T-helper 1 cell treated with Interleukin-12 subunit alpha and Interleukin-12 subunit beta and Interleukin-4 antibody, amounts not matched to agents 30 μg/mL and 1 μg/mL, for 36 hours (primary cell): ENCODE measurements around the gene SULT1C3.

Experiments
- H3K27ac Mint-ChIP-seq: one replicate; pipeline ENCODE4 v1.8.0; 2021; ENCODE audit warnings: mild to moderate bottlenecking, mixed read lengths
- H3K27me3 Mint-ChIP-seq: one replicate; pipeline ENCODE4 v1.8.0; 2021; ENCODE audit warnings: low read depth, mixed read lengths
- H3K36me3 Mint-ChIP-seq: one replicate; pipeline ENCODE4 v1.8.0; 2021; ENCODE audit warnings: low read depth, mixed read lengths
- H3K4me1 Mint-ChIP-seq: one replicate; pipeline ENCODE4 v1.8.0; 2021; ENCODE audit warnings: low read depth, mixed read lengths
- H3K4me3 Mint-ChIP-seq: one replicate; pipeline ENCODE4 v1.8.0; 2021; ENCODE audit warnings: mild to moderate bottlenecking, moderate library complexity, mixed read lengths
- H3K9me3 Mint-ChIP-seq: one replicate; pipeline ENCODE4 v1.8.0; 2021; ENCODE audit warnings: mixed read lengths

The SULT1C3 gene

GRCh38 chr2:108239786-108240185 is at the start of gene SULT1C3:
TSS of gene SULT1C3 (plus strand) at chr2:108239968. CDS start at chr2:108247195, 7,227 bp downstream.
- Mint-ChIP-seq H3K9me3 (peaks cover 8% of the 10 kb centered on the region), H3K27me3 (peaks cover 2% of the 10 kb centered on the region), H3K4me1 (no peaks in the 10 kb centered on the region), H3K36me3 (no peaks in the 10 kb centered on the region), H3K4me3 (no peak within 1 kb of the TSS), H3K27ac (no peak within 1 kb of the TSS)

- H3K27ac Mint-ChIP-seq = no peak overlapping the region
- no peaks in the 10 kb centered on the region for H3K27me3 Mint-ChIP-seq
- no peak overlapping the region for H3K4me3 Mint-ChIP-seq
- H3K4me1 Mint-ChIP-seq = no peaks in the 10 kb centered on the region
- no peaks in the 10 kb centered on the region for H3K9me3 Mint-ChIP-seq
- no peaks in the 10 kb centered on the region for H3K36me3 Mint-ChIP-seq
These were observed 46.5 kb upstream of the SULT1C3 start for GRCh38 chr2:108193251-108193650.

GRCh38 chr2:108194409-108195132 is 45.2 kb upstream of the SULT1C3 start:
- Mint-ChIP-seq H3K9me3 (no peaks in the 10 kb centered on the region), H3K4me3 (no peak overlapping the region), H3K27ac (no peak overlapping the region), H3K4me1 (no peaks in the 10 kb centered on the region), H3K36me3 (no peaks in the 10 kb centered on the region), H3K27me3 (no peaks in the 10 kb centered on the region)

- Mint-ChIP-seq H3K27me3 (no peaks in the 10 kb centered on the region), H3K4me1 (no peaks in the 10 kb centered on the region), H3K36me3 (no peaks in the 10 kb centered on the region)
These were observed 44.7 kb upstream of the SULT1C3 start for GRCh38 chr2:108195133-108195439.

GRCh38 chr2:108199726-108200125 is 40.0 kb upstream of the SULT1C3 start:
- Mint-ChIP-seq H3K27me3 (no peaks in the 10 kb centered on the region), H3K27ac (no peak overlapping the region), H3K4me1 (no peaks in the 10 kb centered on the region), H3K9me3 (peaks cover 11% of the 10 kb centered on the region), H3K4me3 (no peak overlapping the region), H3K36me3 (no peaks in the 10 kb centered on the region)

More at GRCh38 chr2:108195133-108195439, 44.7 kb upstream of the SULT1C3 start:
- H3K4me3 Mint-ChIP-seq = no peak overlapping the region
- no peak overlapping the region for H3K27ac Mint-ChIP-seq
- H3K9me3 Mint-ChIP-seq = no peaks in the 10 kb centered on the region

GRCh38 chr2:108200569-108200968 is 39.2 kb upstream of the SULT1C3 start:
- Mint-ChIP-seq H3K9me3 (peaks cover 11% of the 10 kb centered on the region), H3K4me3 (no peak overlapping the region), H3K36me3 (no peaks in the 10 kb centered on the region), H3K4me1 (no peaks in the 10 kb centered on the region), H3K27ac (no peak overlapping the region), H3K27me3 (no peaks in the 10 kb centered on the region)

GRCh38 chr2:108212671-108213070 is 27.1 kb upstream of the SULT1C3 start:
- H3K27me3 Mint-ChIP-seq = no peaks in the 10 kb centered on the region
- no peak overlapping the region for H3K27ac Mint-ChIP-seq
- peaks cover 6% of the 10 kb centered on the region for H3K9me3 Mint-ChIP-seq
- H3K4me1 Mint-ChIP-seq = no peaks in the 10 kb centered on the region
- H3K4me3 Mint-ChIP-seq = no peak overlapping the region
- no peaks in the 10 kb centered on the region for H3K36me3 Mint-ChIP-seq

- Mint-ChIP-seq H3K4me1 (no peaks in the 10 kb centered on the region), H3K36me3 (no peaks in the 10 kb centered on the region), H3K4me3 (no peak overlapping the region), H3K9me3 (no peaks in the 10 kb centered on the region), H3K27ac (no peak overlapping the region), H3K27me3 (no peaks in the 10 kb centered on the region)
These were observed 24.0 kb upstream of the SULT1C3 start for GRCh38 chr2:108215794-108216211.

GRCh38 chr2:108217211-108217610 is 22.6 kb upstream of the SULT1C3 start:
- no peaks in the 10 kb centered on the region for H3K4me1 Mint-ChIP-seq
- no peak overlapping the region for H3K27ac Mint-ChIP-seq
- H3K4me3 Mint-ChIP-seq = no peak overlapping the region
- H3K9me3 Mint-ChIP-seq = no peaks in the 10 kb centered on the region
- no peaks in the 10 kb centered on the region for H3K36me3 Mint-ChIP-seq
- H3K27me3 Mint-ChIP-seq = no peaks in the 10 kb centered on the region

- Mint-ChIP-seq H3K27me3 (no peaks in the 10 kb centered on the region), H3K4me1 (no peaks in the 10 kb centered on the region), H3K36me3 (no peaks in the 10 kb centered on the region), H3K27ac (no peak overlapping the region), H3K4me3 (no peak overlapping the region), H3K9me3 (peaks cover 6% of the 10 kb centered on the region)
These were observed 20.1 kb upstream of the SULT1C3 start for GRCh38 chr2:108219688-108220087.

GRCh38 chr2:108220191-108220590 is 19.6 kb upstream of the SULT1C3 start:
- Mint-ChIP-seq H3K4me1 (no peaks in the 10 kb centered on the region), H3K27me3 (no peaks in the 10 kb centered on the region), H3K4me3 (no peak overlapping the region), H3K27ac (no peak overlapping the region), H3K36me3 (no peaks in the 10 kb centered on the region), H3K9me3 (peaks cover 6% of the 10 kb centered on the region)

GRCh38 chr2:108220942-108221541 is 18.7 kb upstream of the SULT1C3 start:
- Mint-ChIP-seq H3K4me3 (no peak overlapping the region), H3K36me3 (no peaks in the 10 kb centered on the region), H3K4me1 (no peaks in the 10 kb centered on the region), H3K27ac (no peak overlapping the region), H3K27me3 (no peaks in the 10 kb centered on the region), H3K9me3 (peaks cover 6% of the 10 kb centered on the region)

GRCh38 chr2:108222261-108222660 is 17.5 kb upstream of the SULT1C3 start:
- H3K27me3 Mint-ChIP-seq = no peaks in the 10 kb centered on the region
- peaks cover 6% of the 10 kb centered on the region for H3K9me3 Mint-ChIP-seq
- H3K27ac Mint-ChIP-seq = no peak overlapping the region
- H3K4me1 Mint-ChIP-seq = no peaks in the 10 kb centered on the region
- H3K4me3 Mint-ChIP-seq = no peak overlapping the region
- H3K36me3 Mint-ChIP-seq = no peaks in the 10 kb centered on the region

- no peaks in the 10 kb centered on the region for H3K4me1 Mint-ChIP-seq
- H3K9me3 Mint-ChIP-seq = peaks cover 6% of the 10 kb centered on the region
- no peak overlapping the region for H3K27ac Mint-ChIP-seq
- H3K4me3 Mint-ChIP-seq = no peak overlapping the region
- H3K36me3 Mint-ChIP-seq = no peaks in the 10 kb centered on the region
- H3K27me3 Mint-ChIP-seq = no peaks in the 10 kb centered on the region
These were observed 16.2 kb upstream of the SULT1C3 start for GRCh38 chr2:108223573-108223972.

GRCh38 chr2:108224022-108224421 is 15.7 kb upstream of the SULT1C3 start:
- H3K27ac Mint-ChIP-seq = no peak overlapping the region
- H3K4me3 Mint-ChIP-seq = no peak overlapping the region
- H3K4me1 Mint-ChIP-seq = no peaks in the 10 kb centered on the region
- no peaks in the 10 kb centered on the region for H3K36me3 Mint-ChIP-seq
- peaks cover 6% of the 10 kb centered on the region for H3K9me3 Mint-ChIP-seq
- no peaks in the 10 kb centered on the region for H3K27me3 Mint-ChIP-seq
